Activated T-cell treated with anti-CD3 and anti-CD28 coated beads, Interleukin-2, amount 50 U/mL, for 4 hours (primary cell): ENCODE data around the gene LTB4R. TPM values are rescaled to one million over a fixed set of nuclear protein-coding genes. Genes with fewer than 3 reads are reported as not detected.

Experiments used
- ATAC-seq, 2 donors: fragments of 200-7000 bp; cut with Tn5 transposase; one replicate each; pipeline ENCODE4 v1.10.0; 2021
- DNase-seq: peaks from one replicate; pipeline ENCODE4 v3.0.0-alpha.2; 2020
- H3K27me3 Mint-ChIP-seq: one replicate; pipeline ENCODE4 v1.8.0; 2021; ENCODE audit warnings: low read depth, mixed read lengths
- H3K36me3 Mint-ChIP-seq: one replicate; pipeline ENCODE4 v1.8.0; 2022; ENCODE audit warnings: mixed read lengths; ENCODE audit not compliant: insufficient read depth
- H3K4me1 Mint-ChIP-seq: one replicate; pipeline ENCODE4 v1.8.0; 2021; ENCODE audit warnings: low read depth, mixed read lengths
- H3K4me3 Mint-ChIP-seq: one replicate; pipeline ENCODE4 v1.8.0; 2021; ENCODE audit warnings: mild to moderate bottlenecking, moderate library complexity, mixed read lengths
- H3K9me3 Mint-ChIP-seq: one replicate; pipeline ENCODE4 v1.8.0; 2021; ENCODE audit warnings: mixed read lengths
- total RNA-seq, 3 donors: library from RNA; stranded (reverse); gene quantifications; one replicate each; pipeline ENCODE4 v1.2.1, GENCODE V29; 2021

Gene LTB4R
- total RNA-seq, 3 donors from 2014 or later: 7.0 to 8.0 (median 7.8) TPM

DNA sequence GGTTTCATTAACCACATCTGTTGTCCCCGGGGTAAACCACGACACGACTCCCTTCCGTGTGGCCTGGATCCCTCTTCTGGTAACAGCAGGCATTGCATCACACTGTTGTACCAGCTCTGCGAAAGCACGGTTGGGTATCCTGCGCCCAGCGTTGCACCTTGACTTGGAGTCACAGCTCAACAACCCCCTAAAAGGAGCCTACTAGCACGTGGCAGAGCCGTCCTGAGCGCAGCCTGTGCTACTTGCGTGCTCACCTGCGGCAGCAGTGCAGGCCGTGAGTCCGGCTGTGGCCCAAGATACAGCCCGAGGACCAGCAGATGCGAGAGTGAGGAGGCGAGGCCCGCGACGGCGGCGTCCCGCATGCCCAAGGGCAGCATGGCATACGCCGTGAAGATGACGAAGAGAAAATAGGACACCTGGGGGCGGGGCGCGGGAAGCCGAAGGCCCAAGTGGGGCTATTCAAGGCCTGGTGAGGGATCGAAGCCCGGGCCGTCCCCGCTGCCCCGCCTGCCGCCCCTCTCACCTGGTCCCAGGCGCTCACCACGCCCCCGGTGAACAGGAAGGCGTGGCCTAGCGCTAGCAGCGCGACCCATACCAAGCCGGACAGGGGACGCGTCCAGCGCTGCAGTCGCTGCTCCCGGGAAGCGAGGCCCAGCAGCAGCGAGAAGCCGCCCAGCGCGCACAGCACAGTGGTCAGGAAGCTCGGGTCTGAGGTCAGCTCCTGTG lies 21.1 kb downstream of the LTB4R start:
- Mint-ChIP-seq H3K4me3 (peak overlapping the region; percentile 78), H3K36me3 (peaks cover 10% of the 10 kb centered on the region), H3K27me3 (peaks cover 19% of the 10 kb centered on the region), H3K4me1 (peaks cover 61% of the 10 kb centered on the region), H3K9me3 (no peaks in the 10 kb centered on the region)
- DNase-seq (peak; percentile 81), ATAC-seq (peak; percentile 78 to 83)

GRCh38 chr14:24334431-24335291 lies 23.4 kb downstream of the LTB4R start, which contains the start of gene ADCY4:
TSS of gene ADCY4 (minus strand) at chr14:24335071. CDS start at chr14:24334652, 419 bp downstream.
- Mint-ChIP-seq H3K36me3 (peaks cover 13% of the 10 kb centered on the region), H3K27me3 (peaks cover 16% of the 10 kb centered on the region), H3K9me3 (no peaks in the 10 kb centered on the region), H3K4me1 (peaks cover 60% of the 10 kb centered on the region), H3K4me3 (peak within 1 kb of the TSS; percentile 59)
- DNase-seq (no peak), ATAC-seq (peak; percentile 26 to 34)

DNA sequence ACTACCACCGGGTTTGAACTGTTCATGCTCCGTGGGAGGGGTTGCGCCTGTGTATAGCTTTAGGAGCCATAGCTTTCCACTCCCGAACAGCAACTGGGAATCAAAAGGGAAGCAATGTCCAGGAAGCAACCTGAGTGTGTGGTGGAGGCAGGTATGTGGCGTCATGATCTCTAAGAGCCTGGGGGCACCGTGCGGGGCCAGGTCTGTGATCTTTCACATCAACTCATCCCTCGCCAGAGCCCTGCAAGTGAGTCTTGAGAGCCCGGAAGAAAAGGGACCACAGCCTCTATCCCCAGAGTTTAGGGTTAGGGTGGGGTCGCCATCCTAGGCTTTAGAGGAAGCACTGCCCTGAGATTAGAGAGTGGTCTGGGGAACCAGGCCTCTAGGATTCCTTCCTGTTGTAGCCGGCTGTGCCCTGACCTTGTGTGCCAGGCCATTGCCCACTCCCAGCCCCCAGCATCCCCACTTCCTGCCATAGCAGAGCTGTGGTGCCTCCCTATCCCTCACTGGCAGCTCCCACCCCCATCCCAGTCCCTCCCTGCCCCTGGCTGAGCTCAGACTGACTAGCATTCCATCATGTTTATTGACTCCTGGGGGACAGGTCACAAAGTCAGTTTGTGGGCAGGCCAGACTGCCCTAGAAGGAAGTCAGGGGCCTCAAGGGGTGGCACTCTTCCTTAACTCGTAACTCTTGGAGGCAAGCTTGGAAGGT lies 24.3 kb downstream of the LTB4R start:
- H3K4me3 Mint-ChIP-seq: peak overlapping the region; percentile 45

GRCh38 chr14:24337144-24337823 lies 26.0 kb downstream of the LTB4R start:
- H3K9me3 Mint-ChIP-seq: no peaks in the 10 kb centered on the region
- H3K27me3 Mint-ChIP-seq: peaks cover 15% of the 10 kb centered on the region
- ATAC-seq (no peak), DNase-seq (no peak)
- H3K4me3 Mint-ChIP-seq: no peak overlapping the region
- H3K4me1 Mint-ChIP-seq: peaks cover 44% of the 10 kb centered on the region
- peaks cover 13% of the 10 kb centered on the region for H3K36me3 Mint-ChIP-seq

More for the DNA sequence above, 24.3 kb downstream of the LTB4R start:
- peaks cover 56% of the 10 kb centered on the region for H3K4me1 Mint-ChIP-seq
- peaks cover 16% of the 10 kb centered on the region for H3K27me3 Mint-ChIP-seq
- DNase-seq (no peak), ATAC-seq (no peak)
- H3K36me3 Mint-ChIP-seq: peaks cover 13% of the 10 kb centered on the region
- H3K9me3 Mint-ChIP-seq: no peaks in the 10 kb centered on the region

GRCh38 chr14:24337824-24338175 lies 26.5 kb downstream of the LTB4R start:
- peak overlapping the region; percentile 14 for H3K4me3 Mint-ChIP-seq
- ATAC-seq (no peak), DNase-seq (no peak)
- peaks cover 40% of the 10 kb centered on the region for H3K4me1 Mint-ChIP-seq
- no peaks in the 10 kb centered on the region for H3K9me3 Mint-ChIP-seq
- peaks cover 12% of the 10 kb centered on the region for H3K27me3 Mint-ChIP-seq
- peaks cover 13% of the 10 kb centered on the region for H3K36me3 Mint-ChIP-seq

GRCh38 chr14:24338843-24339242 lies 27.5 kb downstream of the LTB4R start:
- peaks cover 13% of the 10 kb centered on the region for H3K36me3 Mint-ChIP-seq
- peaks cover 15% of the 10 kb centered on the region for H3K27me3 Mint-ChIP-seq
- H3K4me3 Mint-ChIP-seq: peak overlapping the region; percentile 90
- H3K9me3 Mint-ChIP-seq: no peaks in the 10 kb centered on the region
- H3K4me1 Mint-ChIP-seq: peaks cover 32% of the 10 kb centered on the region
- no peak for ATAC-seq
- DNase-seq: no peak

- peaks cover 13% of the 10 kb centered on the region for H3K36me3 Mint-ChIP-seq
- peaks cover 26% of the 10 kb centered on the region for H3K4me1 Mint-ChIP-seq
- peak within 1 kb of the TSS; percentile 90 for H3K4me3 Mint-ChIP-seq
- DNase-seq: peak; percentile 62
- peak; percentile 93 to 94 for ATAC-seq
- peaks cover 15% of the 10 kb centered on the region for H3K27me3 Mint-ChIP-seq
- H3K9me3 Mint-ChIP-seq: no peaks in the 10 kb centered on the region
These were observed 28.2 kb downstream of the LTB4R start, which contains the start of gene RIPK3 for GRCh38 chr14:24339284-24340151. TSS of gene RIPK3 (minus strand) at chr14:24339991. CDS start at chr14:24339826, 165 bp downstream.

- peaks cover 14% of the 10 kb centered on the region for H3K27me3 Mint-ChIP-seq
- no peaks in the 10 kb centered on the region for H3K9me3 Mint-ChIP-seq
- no peak overlapping the region for H3K4me3 Mint-ChIP-seq
- DNase-seq (no peak), ATAC-seq (no peak)
- H3K36me3 Mint-ChIP-seq: peaks cover 11% of the 10 kb centered on the region
- peaks cover 23% of the 10 kb centered on the region for H3K4me1 Mint-ChIP-seq
These were observed 29.3 kb downstream of the LTB4R start for GRCh38 chr14:24340606-24341005.

- H3K4me3 Mint-ChIP-seq: no peak overlapping the region
- ATAC-seq (no peak), DNase-seq (no peak)
- H3K27me3 Mint-ChIP-seq: peaks cover 24% of the 10 kb centered on the region
- H3K4me1 Mint-ChIP-seq: peaks cover 19% of the 10 kb centered on the region
- no peaks in the 10 kb centered on the region for H3K9me3 Mint-ChIP-seq
- peaks cover 2% of the 10 kb centered on the region for H3K36me3 Mint-ChIP-seq
These were observed 31.6 kb downstream of the LTB4R start for GRCh38 chr14:24342889-24343288.

DNA sequence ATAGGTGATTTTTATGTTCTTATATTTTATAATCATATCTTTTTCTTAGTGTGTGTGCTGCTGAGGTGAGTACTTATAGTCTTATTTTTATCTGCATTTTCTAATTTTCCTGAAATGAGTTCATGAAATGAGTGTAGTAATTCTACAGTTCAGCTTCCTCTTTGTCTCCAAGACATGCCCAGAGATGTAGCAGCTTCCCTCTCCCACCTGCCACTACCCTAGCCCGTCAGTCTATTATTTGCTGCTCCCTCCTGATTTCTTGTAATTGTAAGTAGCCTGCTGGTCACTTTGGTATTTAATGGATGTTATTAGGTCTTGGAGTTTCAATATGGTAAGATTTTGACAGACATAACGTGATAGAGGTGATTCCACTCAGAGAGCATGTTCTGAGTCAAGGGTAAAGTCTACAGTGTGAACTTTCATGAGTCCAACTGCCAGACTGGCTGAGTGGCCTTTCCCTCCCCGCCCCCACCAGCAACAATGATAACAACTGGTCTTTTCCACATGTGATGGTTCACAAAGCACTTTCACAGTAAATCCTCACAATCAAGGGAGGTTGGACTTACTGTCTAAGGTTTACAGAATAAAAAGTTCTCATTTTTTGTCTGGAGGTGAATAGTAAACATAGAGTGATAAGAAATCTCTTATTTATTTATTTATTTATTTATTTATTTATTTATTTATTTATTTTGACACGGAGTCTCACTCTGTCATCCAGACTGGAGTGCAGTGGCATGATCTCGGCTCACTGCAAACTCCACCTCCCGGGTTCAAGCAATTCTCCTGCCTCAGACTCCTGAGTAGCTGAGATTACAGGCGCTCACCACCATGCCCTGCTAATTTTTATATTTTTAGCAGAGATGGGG lies 32.7 kb downstream of the LTB4R start:
- DNase-seq (no peak), ATAC-seq (no peak)
- Mint-ChIP-seq H3K4me3 (no peak overlapping the region), H3K36me3 (no peaks in the 10 kb centered on the region), H3K9me3 (no peaks in the 10 kb centered on the region), H3K4me1 (peaks cover 8% of the 10 kb centered on the region), H3K27me3 (peaks cover 30% of the 10 kb centered on the region)

GRCh38 chr14:24347134-24347533 lies 35.8 kb downstream of the LTB4R start:
- Mint-ChIP-seq H3K9me3 (no peaks in the 10 kb centered on the region), H3K27me3 (peaks cover 59% of the 10 kb centered on the region), H3K4me1 (no peaks in the 10 kb centered on the region), H3K4me3 (no peak overlapping the region), H3K36me3 (no peaks in the 10 kb centered on the region)
- no peak for DNase-seq
- ATAC-seq: no peak

GRCh38 chr14:24348186-24348585 lies 36.9 kb downstream of the LTB4R start:
- Mint-ChIP-seq H3K36me3 (no peaks in the 10 kb centered on the region), H3K27me3 (peaks cover 65% of the 10 kb centered on the region), H3K9me3 (no peaks in the 10 kb centered on the region), H3K4me3 (no peak overlapping the region), H3K4me1 (no peaks in the 10 kb centered on the region)
- DNase-seq: no peak
- ATAC-seq: no peak
